Gastrocnemius medialis (tissue), 4 donors: ENCODE results near the gene WDR13. TPM values are rescaled to one million over a fixed set of nuclear protein-coding genes. Genes with fewer than 3 reads are reported as not detected.
"Not testable (repeated sequence)": the region's sequence is repeated elsewhere in the genome, so short reads cannot be mapped to it uniquely, and the experiment has no call there.

Experiments used
- ATAC-seq, 2 donors: fragments of 150-250 bp; one replicate each; pipeline ENCODE4 v1.9.1; 2016
- DNase-seq, 2 donors: peaks; one replicate each; pipeline ENCODE4 v3.0.0-alpha.2; 2019
- H3K27ac ChIP-seq, 4 donors: fragments of 200-600 bp; sonication (generic); 1 replicate in 1 of 4; 2 replicates in 3 of 4; pipeline ENCODE4 v1.5.1; 2016 to 2018; ENCODE audit warnings: mild to moderate bottlenecking in 2 of 4, moderate library complexity in 1 of 4
- H3K27me3 ChIP-seq, 3 donors: fragments of 200-600 bp; sonication (generic) in 2 of 3; 1 replicate in 1 of 3; 2 replicates in 2 of 3; pipeline versions ENCODE4 v1.5.1 to v1.6.0; 2016 to 2019; ENCODE audit warnings: mild to moderate bottlenecking in 1 of 3, moderate library complexity in 1 of 3
- H3K36me3 ChIP-seq, 2 donors: fragments of 200-600 bp; sonication (generic) in 1 of 2; one replicate each; pipeline ENCODE4 v1.5.1; 2017 to 2018
- H3K4me1 ChIP-seq, 2 donors: fragments of 200-600 bp; sonication (generic) in 1 of 2; one replicate each; pipeline ENCODE4 v1.5.1; 2016 to 2017; ENCODE audit warnings: mild to moderate bottlenecking in 2 of 2
- H3K4me3 ChIP-seq, 4 donors: fragments of 200-600 bp; sonication (generic) in 3 of 4; 1 replicate in 1 of 4; 2 replicates in 3 of 4; pipeline ENCODE4 v1.5.1; 2016 to 2019; ENCODE audit warnings: mild to moderate bottlenecking in 2 of 4
- H3K9me3 ChIP-seq, 3 donors: fragments of 200-600 bp; sonication (generic) in 2 of 3; 1 replicate in 1 of 3; 2 replicates in 2 of 3; pipeline ENCODE4 v1.5.1; 2016 to 2019
- POLR2A ChIP-seq, 2 donors: fragments of 450-650 bp; IDR thresholded peaks; one replicate each; pipeline ENCODE4 v1.6.1; 2017; ENCODE audit warnings: antibody characterized with exemption in 2 of 2, mild to moderate bottlenecking in 2 of 2, moderate library complexity in 2 of 2
- in situ Hi-C, 4 donors: fragments of 200-750 bp; cut with MboI; loops; one replicate each; pipeline versions ENCODE4 v1.15.0 to v1.8.0; 2017; ENCODE audit warnings: low sequenced_read_pairs in 4 of 4
- intact Hi-C: fragments of 100-400 bp; cut with DNase I; formaldehyde crosslinking; loops from one replicate; pipeline ENCODE4 v1.15.1; 2023; ENCODE audit warnings: low total_unique reads
- total RNA-seq, 4 donors: library from RNA; depleted of rRNA; stranded (reverse); fragments of >200 nt; gene quantifications; one replicate each; pipeline versions ENCODE4 v1.1.0 to v1.2.3, GENCODE V29; 2016
- TF ChIP-seq, protein P1 (sequence below), 5 experiments: fragments of 450-650 bp in 3 of 5; fragments of 200-600 bp in 2 of 5; sonication (generic) in 2 of 5; IDR thresholded peaks in 4 of 5; conservative IDR thresholded peaks in 1 of 5; 1 replicate in 4 of 5; 2 replicates in 1 of 5; pipeline ENCODE4 v1.5.1; 2016 to 2019; ENCODE audit warnings: antibody characterized with exemption in 5 of 5, mild to moderate bottlenecking in 3 of 5, moderate library complexity in 3 of 5

Gene WDR13
- total RNA-seq, 4 donors from 2014 or later: 82.7 to 143 (median 133) TPM

DNA sequence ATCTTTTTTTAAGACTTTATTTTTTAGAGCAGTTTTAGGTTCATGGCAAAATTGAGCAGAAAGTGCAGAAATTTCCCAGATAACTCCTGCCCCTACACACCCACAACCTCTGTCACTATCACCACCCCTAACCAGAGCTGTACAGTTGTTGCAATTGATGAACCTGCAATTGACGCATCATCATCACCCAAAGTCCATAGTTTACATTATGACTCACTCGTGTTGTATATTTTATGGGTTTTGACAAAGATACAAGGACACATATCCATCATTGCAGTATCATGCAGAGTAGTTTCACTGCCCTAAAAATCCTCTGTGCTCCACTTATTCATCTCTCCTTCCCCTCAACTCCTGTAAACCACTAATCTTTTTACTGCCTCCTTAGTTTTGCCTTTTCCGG, 51.8 kb downstream of the WDR13 start:
- H3K36me3 ChIP-seq: no peaks in the 10 kb centered on the region
- H3K27ac ChIP-seq: peak overlapping the region in 1 of 4 donors; percentile 63
- intact Hi-C loops: loop anchor here (2.0 kb wide), 1 partner anchor 154 kb away; the partner anchor contains the start of gene HDAC6
- no peak for TF ChIP-seq POLR2A (IDR thresholded peaks at IDR 0.05)
- TF ChIP-seq, protein P1, sequence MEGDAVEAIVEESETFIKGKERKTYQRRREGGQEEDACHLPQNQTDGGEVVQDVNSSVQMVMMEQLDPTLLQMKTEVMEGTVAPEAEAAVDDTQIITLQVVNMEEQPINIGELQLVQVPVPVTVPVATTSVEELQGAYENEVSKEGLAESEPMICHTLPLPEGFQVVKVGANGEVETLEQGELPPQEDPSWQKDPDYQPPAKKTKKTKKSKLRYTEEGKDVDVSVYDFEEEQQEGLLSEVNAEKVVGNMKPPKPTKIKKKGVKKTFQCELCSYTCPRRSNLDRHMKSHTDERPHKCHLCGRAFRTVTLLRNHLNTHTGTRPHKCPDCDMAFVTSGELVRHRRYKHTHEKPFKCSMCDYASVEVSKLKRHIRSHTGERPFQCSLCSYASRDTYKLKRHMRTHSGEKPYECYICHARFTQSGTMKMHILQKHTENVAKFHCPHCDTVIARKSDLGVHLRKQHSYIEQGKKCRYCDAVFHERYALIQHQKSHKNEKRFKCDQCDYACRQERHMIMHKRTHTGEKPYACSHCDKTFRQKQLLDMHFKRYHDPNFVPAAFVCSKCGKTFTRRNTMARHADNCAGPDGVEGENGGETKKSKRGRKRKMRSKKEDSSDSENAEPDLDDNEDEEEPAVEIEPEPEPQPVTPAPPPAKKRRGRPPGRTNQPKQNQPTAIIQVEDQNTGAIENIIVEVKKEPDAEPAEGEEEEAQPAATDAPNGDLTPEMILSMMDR (IDR thresholded peaks at IDR 0.05 in 4 of 5, conservative IDR thresholded peaks at IDR 0.05 in 1 of 5): no peak
- H3K4me3 ChIP-seq: no peak overlapping the region
- peaks cover 0 to 4% of the 10 kb centered on the region in 2 donors for H3K4me1 ChIP-seq
- ATAC-seq (no peak), DNase-seq (no peak)
- in situ Hi-C loops: loop anchor here in 1 of 4 donors (25.0 kb wide), 1 partner anchor 288 kb away; no protein-coding TSS in a partner anchor
- H3K27me3 ChIP-seq: peaks cover 0 to 3% (median 0%) of the 10 kb centered on the region in 3 donors
- H3K9me3 ChIP-seq: no peaks in the 10 kb centered on the region

DNA sequence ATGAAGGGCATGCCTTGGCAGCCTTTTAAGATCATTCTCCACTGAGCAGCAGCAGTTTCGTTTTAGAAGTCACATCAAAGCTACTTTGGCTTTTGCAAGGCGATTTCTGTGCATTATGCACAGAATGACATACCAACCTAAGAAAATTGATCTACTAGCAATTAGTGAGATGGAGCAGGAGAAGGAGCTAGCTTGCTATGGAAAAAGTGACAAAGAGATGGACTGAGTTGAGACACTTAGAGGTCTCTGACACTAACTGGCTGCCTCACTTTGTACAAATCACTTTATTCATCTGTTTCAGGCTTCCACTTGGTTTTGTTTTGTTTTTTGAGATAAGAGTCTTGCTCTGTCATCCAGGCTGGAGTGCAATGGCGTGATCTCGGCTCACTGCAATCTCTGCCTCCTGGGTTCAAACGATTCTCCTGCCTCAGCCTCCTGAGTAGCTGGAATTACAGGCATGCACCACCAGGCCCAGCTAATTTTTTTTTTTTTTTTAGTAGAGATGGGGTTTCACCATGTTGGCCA, 54.8 kb downstream of the WDR13 start:
- intact Hi-C loops, H3K4me3 ChIP-seq, ATAC-seq, H3K27me3 ChIP-seq, H3K27ac ChIP-seq, H3K4me1 ChIP-seq, H3K9me3 ChIP-seq, DNase-seq, H3K36me3 ChIP-seq: not testable (repeated sequence)
- in situ Hi-C loops: loop anchor here in 1 of 4 donors (25.0 kb wide), 1 partner anchor 160 kb away; the partner anchor contains the start of gene HDAC6

DNA sequence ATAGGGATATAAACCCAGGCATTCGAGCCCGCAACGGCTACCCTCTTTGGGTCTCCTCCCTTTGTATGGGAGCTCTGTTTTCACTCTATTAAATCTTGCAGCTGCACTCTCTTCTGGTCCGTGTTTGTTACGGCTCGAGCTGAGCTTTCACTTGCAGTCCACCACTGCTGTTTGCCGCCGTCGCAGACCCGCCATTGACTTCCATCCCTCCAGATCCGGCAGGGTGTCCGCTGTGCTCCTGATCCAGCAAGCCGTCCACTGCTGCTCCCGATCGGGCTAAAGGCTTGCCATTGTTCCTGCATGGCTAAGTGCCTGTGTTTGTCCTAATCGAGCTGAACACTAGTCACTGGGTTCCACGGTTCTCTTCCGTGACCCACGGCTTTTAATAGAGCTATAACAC, 57.5 kb downstream of the WDR13 start:
- H3K27me3 ChIP-seq, H3K36me3 ChIP-seq, H3K27ac ChIP-seq, ATAC-seq, intact Hi-C loops, H3K4me1 ChIP-seq, H3K9me3 ChIP-seq, DNase-seq, H3K4me3 ChIP-seq: not testable (repeated sequence)
- in situ Hi-C loops: loop anchor here in 1 of 4 donors (25.0 kb wide), 1 partner anchor 158 kb away; the partner anchor contains the start of gene HDAC6

Other genes starting within 250 kb of the WDR13 start
- gene SSX3, start 240.8 kb upstream of the WDR13 start, total RNA-seq: not detected
- gene SSX4, start 214.0 kb upstream of the WDR13 start, total RNA-seq: not detected
- not detected for gene SSX4B, start 185.5 kb upstream of the WDR13 start, total RNA-seq
- under 1 TPM in 2 of 4 donors, not detected in 2; 0.46 to 0.69 TPM for gene SLC38A5, start 127.2 kb upstream of the WDR13 start, total RNA-seq
- gene FTSJ1, start 121.3 kb upstream of the WDR13 start, total RNA-seq: 10 to 100 TPM; 31.4 to 47.7 (median 38.2) TPM
- 10 to 100 TPM; 11.4 to 18.7 (median 12.3) TPM for gene PORCN, start 88.5 kb upstream of the WDR13 start, total RNA-seq
- 1 to 10 TPM; 2.7 to 5.3 (median 4.3) TPM for gene EBP, start 75.7 kb upstream of the WDR13 start, total RNA-seq
- gene TBC1D25, start 57.8 kb upstream of the WDR13 start, total RNA-seq: 10 to 100 TPM; 10.3 to 14.8 (median 11.9) TPM
- 10 to 100 TPM; 49.2 to 92.1 (median 59.9) TPM for gene RBM3, start 23.0 kb upstream of the WDR13 start, total RNA-seq
- 1 to 10 TPM; 1.8 to 2.7 (median 2.5) TPM for gene WAS, start 86.3 kb downstream of the WDR13 start, total RNA-seq
- gene SUV39H1, start 99.2 kb downstream of the WDR13 start, total RNA-seq: 1 to 10 TPM; 1.7 to 6.1 (median 3.3) TPM
- gene GLOD5, start 164.3 kb downstream of the WDR13 start, total RNA-seq: not detected
- gene GATA1, start 189.1 kb downstream of the WDR13 start, total RNA-seq: not detected
- gene HDAC6, start 204.6 kb downstream of the WDR13 start, total RNA-seq: 10 to 100 TPM; 38.2 to 92.2 (median 61.3) TPM
- not detected for gene ERAS, start 229.0 kb downstream of the WDR13 start, total RNA-seq
- not detected for gene PCSK1N, start 238.1 kb downstream of the WDR13 start, total RNA-seq